Loucy (cell line): Measurements from ENCODE around the gene SUN1.

Experiments
- H2AFZ ChIP-seq: fragments of 200-600 bp; sonication (generic); 2 replicates; pipeline ENCODE4 v1.6.0; 2016; ENCODE audit warnings: antibody characterized with exemption, mild to moderate bottlenecking, low read length, moderate library complexity
- H3F3A ChIP-seq: fragments of 200-600 bp; 2 replicates; pipeline ENCODE4 v1.6.0; 2016; ENCODE audit warnings: antibody characterized with exemption, low read depth, mild to moderate bottlenecking
- H3K27me3 ChIP-seq: fragments of 200-600 bp; sonication (generic); 2 replicates; pipeline ENCODE4 v1.6.1; 2014; ENCODE audit warnings: low read length, mild to moderate bottlenecking; ENCODE audit not compliant: insufficient read depth, poor library complexity, severe bottlenecking
- H3K36me3 ChIP-seq: fragments of 200-600 bp; sonication (generic); 2 replicates; pipeline ENCODE4 v1.6.1; 2016; ENCODE audit warnings: low read length; ENCODE audit not compliant: insufficient read depth
- H3K4me1 ChIP-seq: fragments of 200-600 bp; sonication (generic); 2 replicates; pipeline ENCODE4 v1.5.1; 2014; ENCODE audit warnings: low read length, mild to moderate bottlenecking; ENCODE audit not compliant: insufficient read depth, poor library complexity, severe bottlenecking
- H3K4me2 ChIP-seq: fragments of 200-600 bp; sonication (generic); 2 replicates; pipeline ENCODE4 v1.6.0; 2014; ENCODE audit warnings: antibody characterized with exemption, low read length, low read depth, mild to moderate bottlenecking; ENCODE audit not compliant: poor library complexity, severe bottlenecking
- H3K4me3 ChIP-seq: fragments of 200-600 bp; sonication (generic); 2 replicates; pipeline ENCODE4 v1.5.1; 2014; ENCODE audit warnings: low read length, mild to moderate bottlenecking, mixed read lengths; ENCODE audit not compliant: poor library complexity, severe bottlenecking
- H3K79me2 ChIP-seq: fragments of 200-600 bp; sonication (generic); 2 replicates; pipeline ENCODE4 v1.6.1; 2014; ENCODE audit warnings: low read length; ENCODE audit not compliant: insufficient read depth
- H3K9ac ChIP-seq: fragments of 200-600 bp; sonication (generic); 2 replicates; pipeline ENCODE4 v1.6.0; 2014; ENCODE audit warnings: mild to moderate bottlenecking, low read depth, low read length, moderate library complexity; ENCODE audit not compliant: poor library complexity, severe bottlenecking
- H3K9me2 ChIP-seq: fragments of 200-600 bp; sonication (generic); replicated peaks from 2 replicates; pipeline ENCODE4 v1.6.1; 2016; ENCODE audit warnings: low read depth, low read length, mixed read lengths
- H3K9me3 ChIP-seq: fragments of 200-600 bp; sonication (generic); 2 replicates; pipeline ENCODE4 v1.6.1; 2014; ENCODE audit warnings: mild to moderate bottlenecking, antibody characterized with exemption, low read length, low read depth; ENCODE audit not compliant: insufficient read depth
- H4K20me1 ChIP-seq: fragments of 200-600 bp; sonication (generic); 2 replicates; pipeline ENCODE4 v1.6.0; 2014; ENCODE audit warnings: antibody characterized with exemption, low read length, mild to moderate bottlenecking; ENCODE audit not compliant: insufficient read depth, poor library complexity, severe bottlenecking
- CTCF ChIP-seq: fragments of 200-600 bp; sonication (generic); conservative IDR thresholded peaks from 2 replicates; pipeline ENCODE4 v1.5.1; 2014; ENCODE audit warnings: mild to moderate bottlenecking, antibody characterized with exemption, low read length
- EZH2phosphoT487 ChIP-seq: fragments of 200-600 bp; IDR thresholded peaks from 2 replicates; pipeline ENCODE4 v1.6.1; 2018; ENCODE audit warnings: antibody characterized with exemption, mild to moderate bottlenecking, moderate library complexity, borderline replicate concordance

Gene SUN1

GRCh38 chr7:900331-901040 is 68.2 kb downstream of the SUN1 start:
- Histone ChIP-seq H4K20me1 (no peaks in the 10 kb centered on the region), H3K9ac (no peak overlapping the region), H3K4me2 (no peak overlapping the region), H3K27me3 (no peaks in the 10 kb centered on the region), H3K4me3 (no peak overlapping the region), H3K9me3 (no peaks in the 10 kb centered on the region), H3K79me2 (no peaks in the 10 kb centered on the region), H2AFZ (no peak overlapping the region), H3K4me1 (no peaks in the 10 kb centered on the region), H3F3A (no peaks in the 10 kb centered on the region), H3K36me3 (peaks cover 17% of the 10 kb centered on the region; the same call in 1 of the 2 replicates), H3K9me2 (no peaks in the 10 kb centered on the region)
- no peak for TF ChIP-seq EZH2phosphoT487
- TF ChIP-seq CTCF: no peak

DNA sequence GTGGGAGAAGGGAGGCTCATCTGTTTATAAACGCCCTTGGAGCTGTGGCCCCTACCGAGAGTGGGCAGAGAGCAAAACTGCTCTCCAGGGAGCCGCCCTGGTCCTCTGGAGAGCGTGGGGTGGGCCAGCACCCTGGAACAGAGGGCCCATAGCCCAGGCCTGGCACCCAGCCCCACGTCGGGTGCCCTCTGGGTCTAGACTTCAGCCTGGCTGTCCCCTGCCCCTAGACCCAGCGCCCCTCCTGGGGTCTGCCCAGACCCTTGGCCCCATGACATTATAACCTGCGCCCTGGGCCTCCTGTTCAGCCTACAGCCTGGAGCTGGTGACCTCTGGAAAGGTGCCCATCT is 68.7 kb downstream of the SUN1 start:
- TF ChIP-seq CTCF (no peak), EZH2phosphoT487 (no peak)
- Histone ChIP-seq H3K79me2 (no peaks in the 10 kb centered on the region), H3K4me2 (no peak overlapping the region), H3K9me3 (no peaks in the 10 kb centered on the region), H2AFZ (no peak overlapping the region), H3K27me3 (no peaks in the 10 kb centered on the region), H4K20me1 (no peaks in the 10 kb centered on the region), H3K36me3 (peaks cover 12% of the 10 kb centered on the region; the same call in 1 of the 2 replicates), H3K4me3 (no peak overlapping the region), H3K9me2 (no peaks in the 10 kb centered on the region), H3F3A (no peaks in the 10 kb centered on the region), H3K9ac (no peak overlapping the region), H3K4me1 (no peaks in the 10 kb centered on the region)

- Histone ChIP-seq H3K4me3 (no peak overlapping the region), H3K4me2 (no peak overlapping the region), H4K20me1 (no peaks in the 10 kb centered on the region), H3K9me3 (no peaks in the 10 kb centered on the region), H3K27me3 (no peaks in the 10 kb centered on the region), H3F3A (no peaks in the 10 kb centered on the region), H3K9ac (no peak overlapping the region), H3K79me2 (no peaks in the 10 kb centered on the region), H2AFZ (no peak overlapping the region), H3K4me1 (no peaks in the 10 kb centered on the region), H3K9me2 (no peaks in the 10 kb centered on the region), H3K36me3 (peaks cover 6% of the 10 kb centered on the region; the same call in 1 of the 2 replicates)
- no peak for TF ChIP-seq CTCF
- TF ChIP-seq EZH2phosphoT487: no peak
Observed at GRCh38 chr7:901388-902154, 69.3 kb downstream of the SUN1 start.
